HepG2 (cell line): ENCODE results near the gene RPRML. TPM values are rescaled to one million over a fixed set of nuclear protein-coding genes. Genes with fewer than 3 reads are reported as not detected.

Experiments
- ATAC-seq: fragments of 200-7000 bp; cut with Tn5 transposase; 3 replicates; pipeline ENCODE4 v1.9.1; 2020; ENCODE audit warnings: mild to moderate bottlenecking, moderate library complexity
- BruUV-seq: library from RNA; stranded (reverse); fragments of 400-500 nt; replicated peaks from 2 replicates; lab custom pipeline; 2021; lab: Mats Ljungman, UMichigan
- CTCF ChIA-PET: fragments of 300-600 bp; formaldehyde crosslinking; extraction: SDS; loops from one replicate; lab custom pipeline; 2021; ENCODE audit warnings: low total read pairs, inconsistent platforms, low intra/inter-chr PET ratio; lab: Yijun Ruan, JAX
- POLR2A ChIA-PET: fragments of 350-600 bp; sonication (Branson Sonifier 250); formaldehyde crosslinking; loops from one replicate; lab custom pipeline; 2020; ENCODE audit warnings: antibody characterized with exemption, inconsistent platforms; lab: Yijun Ruan, JAX
- DNase-seq: peaks from one replicate; pipeline ENCODE4 v3.0.0-alpha.2; 2015; ENCODE audit warnings: low spot score
- FAIRE-seq: peaks from 3 replicates; lab custom pipeline; 2011; peaks lifted over from hg19 to GRCh38; lab: Jason Lieb, UNC
- H2AFZ ChIP-seq: one replicate; pipeline ENCODE4 v1.6.1; 2011; ENCODE audit warnings: low read length, inconsistent platforms
- H3K27ac ChIP-seq: fragments of 300-600 bp; 3 replicates; pipeline ENCODE4 v1.8.0; 2011; ENCODE audit warnings: mixed run types, mild to moderate bottlenecking, mixed read lengths, low read length, inconsistent platforms; ENCODE audit not compliant: insufficient read depth; ENCODE audit errors: extremely low read length
- H3K27me3 ChIP-seq, 2 experiments: fragments of 200-600 bp in 1 of 2; 2 replicates in 1 of 2; 3 replicates in 1 of 2; pipeline versions ENCODE4 v1.6.0 to v1.8.0; 2011; ENCODE audit warnings: low read length in 2 of 2, mild to moderate bottlenecking in 2 of 2, moderate library complexity in 2 of 2, inconsistent platforms in 1 of 2; ENCODE audit not compliant: insufficient read depth in 2 of 2, control insufficient read depth in 1 of 2
- H3K36me3 ChIP-seq, 2 experiments: fragments of 200-600 bp in 1 of 2; replicated peaks in 1 of 2; 2 replicates in 1 of 2; 3 replicates in 1 of 2; pipeline versions ENCODE4 v1.5.1 to v1.8.0; 2011; ENCODE audit warnings: low read length in 2 of 2, inconsistent platforms in 1 of 2; ENCODE audit not compliant: insufficient read depth in 2 of 2, control insufficient read depth in 1 of 2
- H3K4me1 ChIP-seq: 2 replicates; pipeline ENCODE4 v1.5.1; 2012; ENCODE audit warnings: low read length, inconsistent platforms; ENCODE audit not compliant: insufficient read depth
- H3K4me2 ChIP-seq: 2 replicates; pipeline ENCODE4 v1.6.0; 2011; ENCODE audit warnings: low read depth, low read length, inconsistent platforms
- H3K4me3 ChIP-seq, 3 experiments: fragments of 200-600 bp in 1 of 3; sonication (generic), shearing (Covaris generic) in 1 of 3; replicated peaks in 1 of 3; 2 replicates each; pipeline ENCODE4 v1.5.1; 2011 to 2016; ENCODE audit warnings: low read length in 3 of 3, inconsistent platforms in 2 of 3, low read depth in 2 of 3, mild to moderate bottlenecking in 2 of 3, control low read depth in 1 of 3, mixed read lengths in 1 of 3; ENCODE audit not compliant: insufficient read depth in 1 of 3
- H3K79me2 ChIP-seq: one replicate; pipeline ENCODE4 v1.6.1; 2011; ENCODE audit warnings: low read length, inconsistent platforms; ENCODE audit not compliant: insufficient read depth
- H3K9ac ChIP-seq: 2 replicates; pipeline ENCODE4 v1.6.0; 2011; ENCODE audit warnings: mild to moderate bottlenecking, low read depth, low read length, inconsistent platforms; ENCODE audit not compliant: insufficient read depth
- H3K9me3 ChIP-seq: 2 replicates; pipeline ENCODE4 v1.5.1; 2012; ENCODE audit warnings: mild to moderate bottlenecking, low read length
- H4K20me1 ChIP-seq: 2 replicates; pipeline ENCODE4 v1.6.0; 2011; ENCODE audit warnings: inconsistent platforms, mild to moderate bottlenecking, low read length, moderate library complexity; ENCODE audit not compliant: insufficient read depth
- BHLHE40 ChIP-seq: IDR thresholded peaks from 2 replicates; pipeline ENCODE4 v1.6.1; 2011; ENCODE audit warnings: low read length, improper control_type of control experiment
- CBX2 ChIP-seq, 2 experiments: fragments of 200-600 bp in 1 of 2; sonication (generic); formaldehyde crosslinking in 1 of 2; IDR thresholded peaks; 2 replicates each; pipeline versions ENCODE4 v1.7.0 to v1.8.1; 2018 to 2022; ENCODE audit warnings: low read depth in 2 of 2, low read length in 1 of 2, mild to moderate bottlenecking in 1 of 2, missing genetic modification reagents in 1 of 2
- CCAR2 ChIP-seq: fragments of 200-400 bp; formaldehyde crosslinking; optimal IDR thresholded peaks from 2 replicates; pipeline ENCODE3; 2018; ENCODE audit warnings: low read depth, mild to moderate bottlenecking, low read length, moderate library complexity
- EHMT2 ChIP-seq: fragments of 200-600 bp; sonication (generic); IDR thresholded peaks from 2 replicates; pipeline ENCODE4 v1.7.0; 2017; ENCODE audit warnings: antibody characterized with exemption, low read depth, low read length, borderline replicate concordance
- HDAC1 ChIP-seq: sonication (generic); formaldehyde crosslinking; IDR thresholded peaks from 2 replicates; pipeline ENCODE4 v1.5.1; 2020; ENCODE audit warnings: mild to moderate bottlenecking, missing genetic modification reagents
- HIVEP1 ChIP-seq: sonication (generic); formaldehyde crosslinking; IDR thresholded peaks from 2 replicates; pipeline ENCODE4 v1.4.0; 2020; ENCODE audit warnings: mild to moderate bottlenecking, missing genetic modification reagents
- MAX ChIP-seq: IDR thresholded peaks from 2 replicates; pipeline ENCODE4 v1.6.1; 2012; ENCODE audit warnings: inconsistent platforms
- MIER2 ChIP-seq: IDR thresholded peaks from 2 replicates; pipeline ENCODE4 v1.6.1; 2016; ENCODE audit warnings: missing biosample characterization, missing genetic modification reagents
- MXD3 ChIP-seq: IDR thresholded peaks from 2 replicates; pipeline ENCODE4 v1.6.1; 2016; ENCODE audit warnings: mild to moderate bottlenecking, missing biosample characterization, missing genetic modification reagents
- NFE2L2 ChIP-seq: fragments of 150-350 bp; IDR thresholded peaks from 2 replicates; pipeline ENCODE4 v1.6.1; 2014; ENCODE audit warnings: low read length
- NR2F2 ChIP-seq: IDR thresholded peaks from 2 replicates; pipeline ENCODE4 v1.6.1; 2012; ENCODE audit warnings: low read depth, inconsistent platforms, borderline replicate concordance
- PHF8 ChIP-seq: sonication (generic); formaldehyde crosslinking; IDR thresholded peaks from 2 replicates; pipeline ENCODE4 v1.5.0; 2020; ENCODE audit warnings: missing genetic modification reagents
- SIN3B ChIP-seq: fragments of 150-350 bp; IDR thresholded peaks from 2 replicates; pipeline ENCODE4 v1.6.1; 2014; ENCODE audit warnings: low read length
- TP53 ChIP-seq: sonication (generic); formaldehyde crosslinking; conservative IDR thresholded peaks from 2 replicates; pipeline ENCODE4 v1.4.0; 2020; ENCODE audit warnings: missing genetic modification reagents
- U2AF1 ChIP-seq: fragments of 200-400 bp; formaldehyde crosslinking; optimal IDR thresholded peaks from 2 replicates; pipeline ENCODE3; 2017; ENCODE audit warnings: mild to moderate bottlenecking, low read depth, low read length
- ZBTB33 ChIP-seq: sonication (generic); formaldehyde crosslinking; IDR thresholded peaks from 2 replicates; pipeline ENCODE4 v1.4.0; 2020; ENCODE audit warnings: missing genetic modification reagents
- ZFP37 ChIP-seq: sonication (generic); formaldehyde crosslinking; IDR thresholded peaks from 2 replicates; pipeline ENCODE4 v1.4.0; 2020; ENCODE audit warnings: missing genetic modification reagents, borderline replicate concordance
- ZNF274 ChIP-seq: sonication (generic); formaldehyde crosslinking; IDR thresholded peaks from 2 replicates; pipeline ENCODE4 v1.5.1; 2020; ENCODE audit warnings: mild to moderate bottlenecking, missing genetic modification reagents
- ZNF614 ChIP-seq: IDR thresholded peaks from 2 replicates; pipeline ENCODE4 v1.6.1; 2018; ENCODE audit warnings: missing biosample characterization, missing genetic modification reagents, inconsistent platforms, borderline replicate concordance
- ZNF678 ChIP-seq: sonication (generic); formaldehyde crosslinking; IDR thresholded peaks from 2 replicates; pipeline ENCODE4 v1.4.0; 2020; ENCODE audit warnings: mild to moderate bottlenecking, missing genetic modification reagents
- ZNF687 ChIP-seq: sonication (generic); formaldehyde crosslinking; IDR thresholded peaks from 2 replicates; pipeline ENCODE4 v1.5.1; 2020; ENCODE audit warnings: mild to moderate bottlenecking, missing genetic modification reagents, moderate library complexity
- WGBS: methylation state at CpG from one replicate; pipeline ENCODE4 v1.1.6; 2017; ENCODE audit warnings: low lambda C conversion rate; 5-methylcytosine and 5-hydroxymethylcytosine counted together
- in situ Hi-C: cut with HindIII; loops from 2 replicates; pipeline ENCODE4 v1.10.0; 2017; ENCODE audit warnings: low pct_unique_long_range_greater_than_20kb; ENCODE audit not compliant: extremely low pct_ligation_motif_present
- intact Hi-C: fragments of 100-400 bp; cut with micrococcal nuclease; formaldehyde crosslinking; loops from one replicate; pipeline ENCODE4 v1.10.0; 2022; ENCODE audit not compliant: unreplicated experiment
- polyA plus RNA-seq, 8 experiments: library from polyadenylated mRNA; depleted of rRNA in 3 of 8; stranded (reverse) in 7 of 8; unstranded in 1 of 8; fragments of >200 nt; fragmentation: Illumina TruSeq in 4 of 8; extraction: Trizol in 4 of 8; gene quantifications; 2 replicates each; pipeline versions ENCODE4 v1.2.1 to v1.2.3, GENCODE V29; 2011 to 2016; ENCODE audit warnings: low read depth in 4 of 8, missing spikeins in 1 of 8, mixed read lengths in 1 of 8; ENCODE audit not compliant: insufficient read depth in 1 of 8
- total RNA-seq, 5 experiments: library from RNA; depleted of rRNA; stranded (reverse); fragments of >200 nt; fragmentation: Illumina TruSeq; extraction: Trizol; gene quantifications; 2 replicates each; pipeline ENCODE4 v1.2.3, GENCODE V29; 2016; ENCODE audit warnings: low read depth in 1 of 5

RPRML gene
- total and polyA plus RNA-seq, 2 of the 13 experiments (the other 11 are each of a cell fraction or from before 2014, with no cell fraction given), result not detected

GRCh38 chr17:46983782-46984181, 4.7 kb upstream of the RPRML start:
- FAIRE-seq (no peak), ATAC-seq (no peak), DNase-seq (no peak)
- intact Hi-C loops, result no loop called here
- Histone ChIP-seq H3K27ac (no peak overlapping the region), H3K4me2 (no peak overlapping the region; the same call in 1 of the 2 replicates), H3K9ac (no peak overlapping the region), H3K79me2 (no peaks in the 10 kb centered on the region), H3K36me3 (no peaks in the 10 kb centered on the region), H4K20me1 (no peaks in the 10 kb centered on the region), H2AFZ (no peak overlapping the region), H3K4me1 (peaks cover 39% of the 10 kb centered on the region), H3K4me3 (no peak overlapping the region), H3K27me3 (no peaks in the 10 kb centered on the region), H3K9me3 (no peaks in the 10 kb centered on the region)
- no TSS peak for BruUV-seq
- ChIA-PET CTCF (no interaction called here), POLR2A (no interaction called here)
- in situ Hi-C loops, result no loop called here
- 58% methylated on average over 4 of the region's 6 CpGs for WGBS
- no peak for TF ChIP-seq MAX
- TF ChIP-seq PHF8 (CRISPR knock-in tag), result no peak
- no peak for TF ChIP-seq NFE2L2
- TF ChIP-seq ZNF614 (CRISPR knock-in tag), result no peak
- no peak for TF ChIP-seq ZNF274
- TF ChIP-seq ZNF687 (CRISPR knock-in tag), result peak; percentile 39
- no peak for TF ChIP-seq CBX2 (IDR thresholded peaks at IDR 0.05; ENCODE audit: low read depth, low read length)
- no peak for TF ChIP-seq CBX2 (CRISPR knock-in tag; IDR thresholded peaks at IDR 0.05; ENCODE audit: low read depth)
- TF ChIP-seq ZNF678, result no peak
- peak; percentile 75; the same call in 1 of the 2 replicates for TF ChIP-seq EHMT2
- TF ChIP-seq BHLHE40, result no peak
- no peak for TF ChIP-seq HDAC1 (CRISPR knock-in tag)
- TF ChIP-seq TP53, result no peak
- TF ChIP-seq SIN3B, result no peak
- no peak for TF ChIP-seq U2AF1
- TF ChIP-seq MXD3, result no peak
- no peak for TF ChIP-seq HIVEP1 (CRISPR knock-in tag)
- TF ChIP-seq MIER2 (CRISPR knock-in tag), result peak; percentile 92
- no peak for TF ChIP-seq CCAR2
- 0 out of 2 replicates have a peak, but pooled peaks have one; percentile 25 for TF ChIP-seq ZBTB33 (CRISPR knock-in tag)
- TF ChIP-seq NR2F2, result no peak
- no peak for TF ChIP-seq ZFP37
